SK-N-SH (cell line): ENCODE results near the gene PKM. TPM values are rescaled to one million over a fixed set of nuclear protein-coding genes. Genes with fewer than 3 reads are reported as not detected.

Experiments
- CTCF ChIA-PET: fragments of 300-600, 350-600 bp; formaldehyde crosslinking; extraction: SDS; loops from one replicate; lab custom pipeline; 2021; lab: Yijun Ruan, JAX
- POLR2A ChIA-PET: fragments of 350-600 bp; sonication (Branson Sonifier 250); formaldehyde crosslinking; extraction: SDS; loops from one replicate; lab custom pipeline; 2020; ENCODE audit warnings: antibody characterized with exemption, inconsistent platforms; lab: Yijun Ruan, JAX
- DNase-seq: peaks from one replicate; pipeline ENCODE4 v3.0.0; 2012
- H2AFZ ChIP-seq: fragments of 200-600 bp; sonication (generic); 2 replicates; pipeline ENCODE4 v1.8.1; 2016; ENCODE audit warnings: antibody characterized with exemption, mild to moderate bottlenecking, low read depth
- H3F3A ChIP-seq: fragments of 200-600 bp; sonication (generic); replicated peaks from 2 replicates; pipeline ENCODE3; 2016; ENCODE audit warnings: antibody characterized with exemption, mild to moderate bottlenecking; ENCODE audit not compliant: insufficient read depth
- H3K27ac ChIP-seq, 2 experiments: fragments of 200-500 bp in 1 of 2; fragments of 200-600 bp in 1 of 2; sonication (Bioruptor generic) in 1 of 2; sonication (generic), shearing (Covaris generic) in 1 of 2; 2 replicates each; pipeline versions ENCODE4 v1.5.1 to v1.6.1; 2014 to 2016; ENCODE audit warnings: low read depth in 2 of 2, inconsistent platforms in 1 of 2, low read length in 1 of 2, mild to moderate bottlenecking in 1 of 2, mixed read lengths in 1 of 2
- H3K27me3 ChIP-seq: fragments of 200-600 bp; sonication (generic), shearing (Covaris generic); 2 replicates; pipeline ENCODE4 v1.6.1; 2016; ENCODE audit warnings: mixed run types; ENCODE audit not compliant: insufficient read depth
- H3K36me3 ChIP-seq, 2 experiments: fragments of 200-500 bp in 1 of 2; fragments of 200-600 bp in 1 of 2; sonication (Bioruptor generic) in 1 of 2; sonication (generic) in 1 of 2; replicated peaks in 1 of 2; 2 replicates each; pipeline versions ENCODE3 to v1.5.1; 2014 to 2016; ENCODE audit warnings: low read length in 1 of 2, mild to moderate bottlenecking in 1 of 2; ENCODE audit not compliant: insufficient read depth in 2 of 2, control insufficient read depth in 1 of 2
- H3K4me1 ChIP-seq, 2 experiments: fragments of 200-500 bp in 1 of 2; fragments of 200-600 bp in 1 of 2; sonication (Bioruptor generic) in 1 of 2; sonication (generic), shearing (Covaris generic) in 1 of 2; 2 replicates each; pipeline versions ENCODE4 v1.5.1 to v1.6.1; 2014 to 2016; ENCODE audit warnings: low read depth in 1 of 2, low read length in 1 of 2, mixed run types in 1 of 2; ENCODE audit not compliant: insufficient read depth in 2 of 2, control insufficient read depth in 1 of 2
- H3K4me2 ChIP-seq: fragments of 200-600 bp; sonication (generic), shearing (Covaris generic); 2 replicates; pipeline ENCODE4 v1.6.1; 2017; ENCODE audit warnings: mixed run types
- H3K4me3 ChIP-seq, 2 experiments: fragments of 200-500 bp in 1 of 2; fragments of 200-600 bp in 1 of 2; sonication (Bioruptor generic) in 1 of 2; sonication (generic), shearing (Covaris generic) in 1 of 2; 2 replicates each; pipeline versions ENCODE4 v1.5.1 to v1.8.1; 2014 to 2016; ENCODE audit warnings: low read depth in 2 of 2, inconsistent platforms in 1 of 2, low read length in 1 of 2, mild to moderate bottlenecking in 1 of 2, mixed read lengths in 1 of 2, moderate library complexity in 1 of 2
- H3K79me2 ChIP-seq: fragments of 200-600 bp; sonication (generic); 2 replicates; pipeline ENCODE4 v1.8.1; 2017; ENCODE audit warnings: mild to moderate bottlenecking; ENCODE audit not compliant: insufficient read depth
- H3K9ac ChIP-seq: fragments of 200-600 bp; sonication (generic); 2 replicates; pipeline ENCODE4 v1.6.1; 2017; ENCODE audit warnings: mixed run types
- H3K9me2 ChIP-seq: fragments of 200-600 bp; sonication (generic); 2 replicates; pipeline ENCODE4 v1.6.1; 2017; ENCODE audit warnings: mixed run types
- H3K9me3 ChIP-seq: fragments of 200-600 bp; sonication (generic); 2 replicates; pipeline ENCODE4 v1.6.1; 2017; ENCODE audit warnings: mixed run types, mild to moderate bottlenecking, moderate library complexity
- H4K20me1 ChIP-seq: fragments of 200-600 bp; sonication (generic); 2 replicates; pipeline ENCODE4 v1.6.1; 2017; ENCODE audit warnings: mild to moderate bottlenecking, mixed run types; ENCODE audit not compliant: insufficient read depth
- CHD2 ChIP-seq: fragments of 150-350 bp; IDR thresholded peaks from 2 replicates; pipeline ENCODE4 v1.6.1; 2018; ENCODE audit warnings: low read length; ENCODE audit not compliant: partially characterized antibody
- CTCF ChIP-seq: fragments of 200-600 bp; sonication (generic); IDR thresholded peaks from 2 replicates; pipeline ENCODE4 v1.6.1; 2017; ENCODE audit warnings: antibody characterized with exemption, mild to moderate bottlenecking, moderate library complexity
- ELF1 ChIP-seq: IDR thresholded peaks from 2 replicates; pipeline ENCODE4 v1.4.0; 2012
- EP300 ChIP-seq, 2 experiments: IDR thresholded peaks; 2 replicates each; pipeline versions ENCODE4 v1.4.0 to v1.6.1; 2012; ENCODE audit warnings: borderline replicate concordance in 1 of 2, low read depth in 1 of 2, low read length in 1 of 2
- FOXJ3 ChIP-seq: sonication (generic); formaldehyde crosslinking; IDR thresholded peaks from 2 replicates; pipeline ENCODE4 v1.5.1; 2020; ENCODE audit warnings: mild to moderate bottlenecking, missing genetic modification reagents
- FOXM1 ChIP-seq: IDR thresholded peaks from 2 replicates; pipeline ENCODE4 v1.4.0; 2012; ENCODE audit warnings: low read depth, mild to moderate bottlenecking
- GATA2 ChIP-seq: sonication (generic); formaldehyde crosslinking; IDR thresholded peaks from 2 replicates; pipeline ENCODE4 v1.5.0; 2020; ENCODE audit warnings: mild to moderate bottlenecking, missing genetic modification reagents
- MAX ChIP-seq: IDR thresholded peaks from 2 replicates; pipeline ENCODE4 v1.4.0; 2012; ENCODE audit warnings: low read depth
- MEF2A ChIP-seq: IDR thresholded peaks from 2 replicates; pipeline ENCODE4 v1.4.0; 2012; ENCODE audit warnings: low read depth, borderline replicate concordance
- POLR2AphosphoS5 ChIP-seq: IDR thresholded peaks from 2 replicates; pipeline ENCODE4 v1.6.1; 2012; ENCODE audit warnings: low read depth, low read length
- RCOR1 ChIP-seq: fragments of 150-350 bp; IDR thresholded peaks from 2 replicates; pipeline ENCODE4 v1.6.1; 2017; ENCODE audit warnings: antibody characterized with exemption, low read length
- RFX5 ChIP-seq: IDR thresholded peaks from 2 replicates; pipeline ENCODE4 v1.6.1; 2012; ENCODE audit warnings: mild to moderate bottlenecking, improper control_type of control experiment, low read length
- RXRA ChIP-seq: IDR thresholded peaks from 2 replicates; pipeline ENCODE4 v1.4.0; 2012; ENCODE audit warnings: low read depth, mild to moderate bottlenecking, borderline replicate concordance
- SMC3 ChIP-seq: IDR thresholded peaks from 2 replicates; pipeline ENCODE4 v1.6.1; 2012; ENCODE audit warnings: low read depth, low read length, improper control_type of control experiment
- WGBS: methylation state at CpG from one replicate; pipeline ENCODE4 v1.1.6; 2017; ENCODE audit warnings: low lambda C conversion rate; 5-methylcytosine and 5-hydroxymethylcytosine counted together
- polyA plus RNA-seq, 3 experiments: library from polyadenylated mRNA; depleted of rRNA; stranded (reverse); fragments of >200 nt; gene quantifications; 2 replicates each; pipeline ENCODE4 v1.2.3, GENCODE V29; 2012
- TF ChIP-seq, protein P1 (sequence below): fragments of 150-350 bp; IDR thresholded peaks from 2 replicates; pipeline ENCODE4 v1.6.1; 2016; ENCODE audit warnings: mild to moderate bottlenecking, low read depth, low read length
- TF ChIP-seq, protein P2 (sequence below): IDR thresholded peaks from 2 replicates; pipeline ENCODE4 v1.4.0; 2012; ENCODE audit warnings: low read depth, borderline replicate concordance

Gene PKM
- polyA plus RNA-seq, 1 of the 3 experiments (the other 2 are of a cell fraction): 1,453 TPM

DNA sequence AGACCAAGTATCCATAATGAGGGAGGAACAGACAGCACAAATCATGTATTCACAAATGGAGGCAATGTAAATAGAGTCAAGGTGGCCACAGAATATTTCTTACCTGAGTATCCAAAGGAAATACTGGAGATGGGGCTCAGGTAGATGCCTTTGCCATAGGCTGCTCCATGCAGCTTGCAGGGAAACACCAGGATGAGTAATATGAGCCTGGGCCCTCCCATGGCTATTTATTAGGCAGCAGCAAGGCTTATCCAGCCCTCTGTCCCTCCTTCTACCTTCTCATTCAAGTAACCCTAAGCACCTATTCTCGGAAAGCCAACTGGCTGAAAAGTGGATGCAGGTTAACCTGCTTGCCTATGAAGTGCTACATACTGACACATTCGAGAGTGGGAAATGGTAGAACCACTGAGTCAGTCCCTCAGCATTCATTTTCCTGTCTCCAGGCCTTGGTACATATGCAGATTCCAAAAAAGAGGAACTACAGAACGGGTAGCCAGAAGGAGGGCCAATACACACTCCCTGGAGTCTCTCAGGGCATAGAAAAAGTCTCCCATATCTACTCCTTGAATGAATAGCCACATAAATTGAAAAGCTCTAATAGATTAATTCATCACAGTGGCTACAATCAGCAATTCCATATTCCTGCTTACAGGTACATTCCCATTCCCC, 18.3 kb upstream of the PKM start:
- POLR2A ChIA-PET: no interaction called here
- peak overlapping the region; percentile 27; the same call in 1 of the 2 replicates for H3K4me2 ChIP-seq
- 92% methylated on average over 3 of the region's 3 CpGs for WGBS
- no peak overlapping the region for H2AFZ ChIP-seq
- H3F3A ChIP-seq: peaks cover 23% of the 10 kb centered on the region
- no peaks in the 10 kb centered on the region for H3K9me3 ChIP-seq
- no peaks in the 10 kb centered on the region for H3K79me2 ChIP-seq
- no peaks in the 10 kb centered on the region for H4K20me1 ChIP-seq
- TF ChIP-seq MAX: no peak
- no peak for TF ChIP-seq RXRA
- TF ChIP-seq, protein P1, sequence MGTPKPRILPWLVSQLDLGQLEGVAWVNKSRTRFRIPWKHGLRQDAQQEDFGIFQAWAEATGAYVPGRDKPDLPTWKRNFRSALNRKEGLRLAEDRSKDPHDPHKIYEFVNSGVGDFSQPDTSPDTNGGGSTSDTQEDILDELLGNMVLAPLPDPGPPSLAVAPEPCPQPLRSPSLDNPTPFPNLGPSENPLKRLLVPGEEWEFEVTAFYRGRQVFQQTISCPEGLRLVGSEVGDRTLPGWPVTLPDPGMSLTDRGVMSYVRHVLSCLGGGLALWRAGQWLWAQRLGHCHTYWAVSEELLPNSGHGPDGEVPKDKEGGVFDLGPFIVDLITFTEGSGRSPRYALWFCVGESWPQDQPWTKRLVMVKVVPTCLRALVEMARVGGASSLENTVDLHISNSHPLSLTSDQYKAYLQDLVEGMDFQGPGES: no peak
- no peak for TF ChIP-seq ELF1
- TF ChIP-seq POLR2AphosphoS5: no peak
- no peak for TF ChIP-seq RFX5
- TF ChIP-seq CHD2: no peak
- TF ChIP-seq SMC3: no peak
- no peak for TF ChIP-seq RCOR1
- TF ChIP-seq, protein P2, sequence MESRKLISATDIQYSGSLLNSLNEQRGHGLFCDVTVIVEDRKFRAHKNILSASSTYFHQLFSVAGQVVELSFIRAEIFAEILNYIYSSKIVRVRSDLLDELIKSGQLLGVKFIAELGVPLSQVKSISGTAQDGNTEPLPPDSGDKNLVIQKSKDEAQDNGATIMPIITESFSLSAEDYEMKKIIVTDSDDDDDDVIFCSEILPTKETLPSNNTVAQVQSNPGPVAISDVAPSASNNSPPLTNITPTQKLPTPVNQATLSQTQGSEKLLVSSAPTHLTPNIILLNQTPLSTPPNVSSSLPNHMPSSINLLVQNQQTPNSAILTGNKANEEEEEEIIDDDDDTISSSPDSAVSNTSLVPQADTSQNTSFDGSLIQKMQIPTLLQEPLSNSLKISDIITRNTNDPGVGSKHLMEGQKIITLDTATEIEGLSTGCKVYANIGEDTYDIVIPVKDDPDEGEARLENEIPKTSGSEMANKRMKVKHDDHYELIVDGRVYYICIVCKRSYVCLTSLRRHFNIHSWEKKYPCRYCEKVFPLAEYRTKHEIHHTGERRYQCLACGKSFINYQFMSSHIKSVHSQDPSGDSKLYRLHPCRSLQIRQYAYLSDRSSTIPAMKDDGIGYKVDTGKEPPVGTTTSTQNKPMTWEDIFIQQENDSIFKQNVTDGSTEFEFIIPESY: no peak
- no peak for TF ChIP-seq GATA2 (CRISPR knock-in tag)
- TF ChIP-seq FOXJ3 (CRISPR knock-in tag): no peak
- TF ChIP-seq CTCF: no peak
- TF ChIP-seq EP300 (IDR thresholded peaks at IDR 0.05; ENCODE audit: borderline replicate concordance in 1 of 2, low read depth in 1 of 2, low read length in 1 of 2): no peak
- TF ChIP-seq MEF2A: no peak
- TF ChIP-seq FOXM1: no peak
- no peak overlapping the region for H3K4me3 ChIP-seq
- H3K27me3 ChIP-seq: no peaks in the 10 kb centered on the region
- no peaks in the 10 kb centered on the region for H3K9me2 ChIP-seq
- peaks cover 60 to 64% of the 10 kb centered on the region in 2 experiments for H3K36me3 ChIP-seq
- H3K4me1 ChIP-seq: peaks cover 0 to 7% of the 10 kb centered on the region in 2 experiments; a peak in 1 of 4 replicates
- CTCF ChIA-PET: no interaction called here
- no peak overlapping the region for H3K9ac ChIP-seq
- H3K27ac ChIP-seq: peak overlapping the region in 1 of 2 experiments; percentile 60; a peak in 2 of 4 replicates
- DNase-seq: no peak
